NOMO-1 (cell line): ENCODE measurements around the gene GREB1L.
A peak's percentile ranks its signal among the peaks of the same experiment; 100 is the strongest.

ENCODE experiments used
- DNase-seq, 2 experiments: peaks; one replicate each; lab custom pipeline; 2025; ENCODE audit not compliant: unreplicated experiment in 2 of 2; lab: John Stamatoyannopoulos, UW

The GREB1L gene

GRCh38 chr18:21472741-21473140 is 230.7 kb downstream of the GREB1L start:
- no peak for DNase-seq

DNA sequence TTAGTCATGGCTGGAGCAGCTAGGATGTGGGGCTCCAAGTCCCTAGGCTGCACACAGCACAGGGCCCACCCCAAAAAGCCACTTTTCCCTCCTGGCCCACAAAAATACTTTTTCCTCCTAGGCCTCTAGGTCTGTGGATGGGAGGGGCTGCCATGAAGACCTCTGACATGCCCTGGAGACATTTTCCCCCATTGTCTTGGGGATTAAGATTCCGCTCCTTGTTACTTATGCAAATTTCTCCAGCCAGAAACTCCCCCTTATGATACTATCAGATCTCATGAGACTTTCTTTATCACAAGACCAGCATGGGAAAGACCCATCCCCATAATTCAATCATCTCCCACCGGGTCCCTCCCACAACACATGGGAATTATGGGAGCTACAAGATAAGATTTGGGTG is 232.6 kb downstream of the GREB1L start:
- DNase-seq: no peak

- no peak for DNase-seq
Observed at GRCh38 chr18:21479721-21480120, 237.7 kb downstream of the GREB1L start.

GRCh38 chr18:21481739-21482138 is 239.7 kb downstream of the GREB1L start:
- DNase-seq: no peak

DNA sequence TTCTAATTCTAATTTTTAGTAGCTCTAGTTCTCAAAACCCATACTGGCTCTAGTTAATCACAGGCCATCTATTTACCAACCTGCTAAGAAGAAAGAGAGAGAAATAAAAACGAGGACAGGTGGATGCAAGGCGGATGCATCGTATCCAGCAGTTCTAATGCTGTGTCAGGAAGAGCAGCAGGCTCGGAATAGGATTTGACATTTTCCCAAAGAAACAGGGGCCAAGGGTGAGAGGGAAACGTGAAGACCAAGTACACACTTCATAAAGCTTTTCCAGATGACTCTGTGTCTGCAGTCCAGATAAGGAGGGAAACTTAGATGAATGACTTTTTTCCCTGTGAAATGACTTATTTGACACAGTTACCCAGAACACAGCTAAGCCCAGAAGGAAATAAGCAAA is 241.0 kb downstream of the GREB1L start:
- no peak for DNase-seq

GRCh38 chr18:21484851-21485636 is 243.0 kb downstream of the GREB1L start:
- no peak for DNase-seq

DNA sequence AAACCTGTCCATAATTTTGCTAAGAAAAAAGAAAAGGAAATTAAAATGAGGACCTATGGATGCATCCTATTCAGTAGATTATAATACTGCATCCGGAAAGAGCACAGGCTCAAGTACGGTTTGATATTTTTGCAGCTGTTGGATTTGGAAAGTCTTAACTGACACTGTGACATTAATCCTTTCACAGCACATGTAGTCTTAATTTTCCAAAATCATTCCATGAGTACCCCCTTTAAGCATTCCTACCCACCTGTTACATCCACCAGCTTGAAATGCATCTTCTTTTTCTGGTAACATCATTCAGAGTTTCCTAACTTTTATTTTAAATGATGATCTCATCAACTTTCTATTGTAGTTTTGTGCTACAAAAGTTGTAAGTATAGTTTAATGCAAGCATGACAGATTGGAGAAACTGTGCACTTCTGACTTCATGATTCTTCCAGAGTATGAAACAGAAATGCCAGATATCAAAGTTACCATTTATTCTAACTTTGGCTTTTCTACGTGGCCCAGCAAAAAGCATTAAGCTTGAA is 244.9 kb downstream of the GREB1L start:
- DNase-seq: no peak

- peak; percentile 26 to 33 for DNase-seq
Observed at GRCh38 chr18:21489119-21489750, 247.2 kb downstream of the GREB1L start.

DNA sequence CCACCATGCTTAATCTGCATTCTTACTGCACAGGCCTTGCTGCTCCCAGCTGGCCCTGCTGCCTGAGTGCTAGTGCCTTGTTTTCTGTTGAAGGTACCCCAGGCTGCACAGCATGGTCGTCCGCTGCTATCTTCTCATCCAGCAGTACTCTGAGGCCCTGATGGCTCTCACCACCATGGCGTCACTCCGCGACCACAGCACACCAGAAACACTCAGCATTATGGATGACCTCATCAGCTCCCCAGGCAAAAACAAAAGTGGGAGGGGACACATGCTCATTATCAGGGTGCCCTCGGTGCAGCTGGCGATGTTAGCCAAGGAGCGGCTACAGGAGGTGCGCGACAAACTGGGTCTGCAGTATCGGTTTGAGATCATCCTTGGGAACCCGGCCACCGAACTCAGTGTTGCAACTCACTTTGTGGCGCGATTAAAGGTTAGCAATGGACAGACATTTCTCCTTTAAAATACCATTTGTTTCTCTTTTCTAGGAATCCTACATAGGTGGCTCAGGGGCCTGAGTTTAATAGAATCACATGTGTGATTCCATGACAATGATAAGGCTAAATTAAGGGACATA is 248.0 kb downstream of the GREB1L start:
- DNase-seq: no peak

GRCh38 chr18:21490748-21491147 is 248.7 kb downstream of the GREB1L start:
- DNase-seq: no peak

DNA sequence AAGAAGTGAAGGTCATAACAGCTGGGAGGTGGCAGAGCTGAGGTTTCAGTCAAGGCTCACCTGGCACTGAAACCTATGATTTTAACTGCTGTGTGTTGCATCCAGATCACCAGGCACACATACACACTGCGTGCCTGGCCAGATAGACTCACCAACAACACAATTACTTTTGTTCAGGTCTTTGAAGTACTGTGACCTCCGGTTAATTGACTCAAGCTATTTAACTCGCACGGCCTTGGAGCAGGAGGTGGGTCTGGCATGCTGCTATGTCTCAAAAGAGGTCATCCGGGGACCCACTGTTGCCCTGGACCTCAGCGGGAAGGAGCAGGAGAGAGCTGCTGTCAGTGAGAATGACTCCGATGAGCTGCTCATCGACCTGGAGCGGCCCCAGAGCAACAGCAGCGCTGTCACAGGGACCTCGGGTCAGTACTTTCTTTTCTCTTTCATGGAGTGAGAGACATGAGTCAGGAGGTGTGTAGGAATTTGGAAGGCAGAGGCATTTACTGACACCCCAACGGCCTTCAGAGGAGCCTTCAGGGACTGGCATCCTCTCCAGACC is 254.3 kb downstream of the GREB1L start:
- no peak for DNase-seq

- DNase-seq: no peak
Observed at GRCh38 chr18:21499997-21500396, 258.0 kb downstream of the GREB1L start.

- no peak for DNase-seq
Observed at GRCh38 chr18:21502661-21503060, 260.6 kb downstream of the GREB1L start.

GRCh38 chr18:21507913-21508701 is 266.1 kb downstream of the GREB1L start:
- no peak for DNase-seq

DNA sequence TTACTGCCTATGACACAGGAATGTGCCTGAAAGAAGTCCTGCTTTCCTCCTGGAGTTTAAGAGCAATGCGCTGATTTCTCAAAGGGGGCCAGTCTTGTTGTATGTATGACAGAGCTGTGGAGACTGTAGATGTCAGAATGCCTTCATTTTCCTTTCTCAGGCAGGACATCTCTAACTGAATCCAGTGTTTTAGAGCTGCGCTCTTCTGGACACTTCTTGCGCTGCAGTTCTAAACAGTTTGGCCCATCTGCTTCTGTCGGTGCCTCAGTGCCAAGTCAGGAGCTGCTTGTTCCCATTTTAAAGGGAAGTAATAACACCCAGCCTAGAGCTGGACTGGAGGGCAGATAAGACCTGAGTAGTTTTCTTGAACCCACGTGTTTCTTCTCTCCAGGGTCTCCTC is 267.0 kb downstream of the GREB1L start:
- DNase-seq: no peak

GRCh38 chr18:21513292-21513691 is 271.3 kb downstream of the GREB1L start:
- DNase-seq: no peak

- DNase-seq: no peak
Observed at GRCh38 chr18:21513741-21514140, 271.7 kb downstream of the GREB1L start.

DNA sequence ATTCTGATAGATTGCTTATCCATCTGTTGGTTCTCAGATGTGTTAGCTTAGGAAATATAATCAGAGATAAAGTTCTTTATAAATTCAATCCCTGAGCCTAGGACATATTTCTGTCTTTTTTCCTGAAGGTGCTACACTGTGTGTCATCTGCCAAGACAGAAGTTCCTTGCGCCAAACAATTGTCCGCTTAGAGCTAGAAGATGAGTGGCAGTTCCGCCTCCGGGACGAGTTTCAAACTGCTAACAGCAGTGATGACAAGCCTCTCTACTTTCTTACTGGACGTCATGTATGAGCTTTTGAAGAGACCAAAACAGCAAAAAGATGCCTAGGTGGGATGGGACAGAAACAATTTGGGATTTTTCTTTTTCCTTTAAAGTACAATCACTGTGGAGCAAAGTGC is 280.5 kb downstream of the GREB1L start:
- no peak for DNase-seq

DNA sequence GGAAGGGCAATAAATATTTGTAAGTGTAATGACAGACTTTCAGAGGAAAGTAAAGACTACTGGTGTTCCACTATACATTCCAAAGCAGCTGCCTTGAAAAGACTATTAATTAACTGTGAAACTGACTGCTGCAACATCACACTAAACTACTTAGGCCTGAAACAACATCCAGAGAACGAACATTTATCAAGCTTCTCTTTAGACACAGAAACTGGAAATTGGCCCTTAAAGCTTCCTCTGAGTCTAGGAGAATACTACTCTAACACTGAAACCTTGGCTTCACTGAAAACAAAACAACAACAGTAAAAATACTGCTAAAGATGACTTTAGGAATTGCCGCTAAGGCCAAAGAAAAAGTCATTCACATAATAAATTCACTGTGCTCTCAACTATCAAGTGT is 283.9 kb downstream of the GREB1L start:
- no peak for DNase-seq

DNA sequence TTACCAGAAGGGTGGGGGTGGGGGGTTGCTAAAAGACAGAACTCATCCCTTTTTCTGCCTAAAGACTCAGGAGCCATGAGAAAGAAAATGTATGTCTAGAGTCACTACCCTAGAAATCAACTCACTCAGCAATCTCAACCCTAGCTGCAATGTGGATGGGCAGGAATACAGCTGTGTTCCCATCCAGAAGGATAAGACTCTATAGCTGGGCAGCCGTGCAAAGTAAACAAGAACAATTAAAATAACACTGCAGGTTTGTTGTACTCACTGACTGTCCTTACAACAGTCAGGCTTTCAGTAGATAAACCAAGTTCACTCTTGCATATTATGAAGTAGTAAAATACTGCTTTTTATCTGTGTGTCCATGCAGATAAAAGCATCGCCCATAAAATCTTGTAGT is 284.4 kb downstream of the GREB1L start:
- no peak for DNase-seq

DNA sequence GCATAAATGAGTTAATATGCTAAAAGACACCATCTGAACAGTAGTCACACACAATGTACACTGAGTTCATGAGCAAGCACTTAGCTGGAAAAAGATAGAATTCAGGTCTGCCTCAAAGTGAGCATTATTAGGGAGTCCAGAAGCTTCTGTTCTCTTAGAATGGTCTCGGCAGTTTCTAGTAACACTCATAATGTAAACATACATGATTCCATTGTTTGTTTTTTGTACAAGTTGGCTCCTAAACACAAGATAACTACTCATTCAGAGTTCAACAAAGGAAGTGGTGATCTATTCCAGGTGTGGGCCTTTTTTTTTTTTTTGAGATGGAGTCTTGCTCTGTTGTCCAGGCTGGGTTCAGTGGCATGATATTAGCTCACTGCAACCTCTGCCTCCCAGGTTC is 292.3 kb downstream of the GREB1L start:
- DNase-seq: no peak
